ENCODE results near the gene CACNA2D4.

- no peak for TF ChIP-seq CTCF (IDR thresholded peaks at IDR 0.05; ENCODE audit: extremely low read depth in 1 of 2, insufficient read depth in 1 of 2, low read depth in 1 of 2, low read length in 2 of 2)
- no peak for TF ChIP-seq GATA2 (IDR thresholded peaks at IDR 0.05; ENCODE audit: insufficient read depth, insufficient read length, low read depth, low read length)
- TF ChIP-seq POLR2A (IDR thresholded peaks at IDR 0.05; ENCODE audit: low read depth, low read length), result no peak
- no peak for TF ChIP-seq MYC (IDR thresholded peaks at IDR 0.05; ENCODE audit: low read depth, low read length)
- TF ChIP-seq POLR2AphosphoS5 (IDR thresholded peaks at IDR 0.05; ENCODE audit: insufficient read depth, low read depth, low read length), result no peak
- TF ChIP-seq EZH2 (IDR thresholded peaks at IDR 0.05; ENCODE audit: borderline replicate concordance, low read depth, low read length, severe bottlenecking), result no peak
- TF ChIP-seq FOS (IDR thresholded peaks at IDR 0.05; ENCODE audit: borderline replicate concordance, insufficient read depth, low read length), result no peak
- TF ChIP-seq, protein P1, sequence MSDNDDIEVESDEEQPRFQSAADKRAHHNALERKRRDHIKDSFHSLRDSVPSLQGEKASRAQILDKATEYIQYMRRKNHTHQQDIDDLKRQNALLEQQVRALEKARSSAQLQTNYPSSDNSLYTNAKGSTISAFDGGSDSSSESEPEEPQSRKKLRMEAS (IDR thresholded peaks at IDR 0.05; ENCODE audit: insufficient read depth, insufficient read length), result no peak
Observed at GRCh38 chr12:1766110-1766509, 152.3 kb downstream of the CACNA2D4 start.

Data from endothelial cell of umbilical vein (primary cell).